HG02884 (cell line): ENCODE data around the gene AMMECR1.
"Not testable (repeated sequence)": the region's sequence is repeated elsewhere in the genome, so short reads cannot be mapped to it uniquely, and the experiment has no call there.

Experiments used
- ATAC-seq: cut with Tn5 transposase; IDR thresholded peaks from one replicate; pipeline ENCODE4 v1.9.1; 2021; ENCODE audit warnings: mild to moderate bottlenecking, moderate library complexity; ENCODE audit not compliant: unreplicated experiment

AMMECR1 gene

DNA sequence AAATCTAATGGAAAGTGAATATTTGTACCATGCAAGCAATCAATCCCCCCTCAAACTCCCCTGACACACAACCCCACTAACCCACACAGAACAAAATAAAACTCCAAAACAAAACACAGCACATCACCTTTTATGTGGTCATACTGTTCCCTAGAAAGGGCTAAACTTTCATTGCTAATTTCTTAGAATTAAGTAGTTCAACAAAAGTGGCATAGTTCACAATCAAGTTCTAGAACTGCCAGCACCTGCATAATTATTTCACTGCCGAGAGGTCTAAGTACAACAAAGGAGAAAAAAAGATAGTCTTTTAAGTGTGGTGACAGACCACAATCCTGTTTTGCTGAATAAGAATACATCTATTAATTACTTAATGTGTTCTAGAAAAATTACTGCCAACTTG, 58.8 kb downstream of the AMMECR1 start:
- no peak for ATAC-seq

- ATAC-seq, result no peak
Measured at GRCh38 chrX:110258552-110258951, 59.3 kb downstream of the AMMECR1 start.

GRCh38 chrX:110257889-110258288, 60.0 kb downstream of the AMMECR1 start:
- ATAC-seq, result no peak

- no peak for ATAC-seq
Measured at GRCh38 chrX:110252711-110253110, 65.2 kb downstream of the AMMECR1 start.

- ATAC-seq, result no peak
Measured at GRCh38 chrX:110251961-110252360, 65.9 kb downstream of the AMMECR1 start.

DNA sequence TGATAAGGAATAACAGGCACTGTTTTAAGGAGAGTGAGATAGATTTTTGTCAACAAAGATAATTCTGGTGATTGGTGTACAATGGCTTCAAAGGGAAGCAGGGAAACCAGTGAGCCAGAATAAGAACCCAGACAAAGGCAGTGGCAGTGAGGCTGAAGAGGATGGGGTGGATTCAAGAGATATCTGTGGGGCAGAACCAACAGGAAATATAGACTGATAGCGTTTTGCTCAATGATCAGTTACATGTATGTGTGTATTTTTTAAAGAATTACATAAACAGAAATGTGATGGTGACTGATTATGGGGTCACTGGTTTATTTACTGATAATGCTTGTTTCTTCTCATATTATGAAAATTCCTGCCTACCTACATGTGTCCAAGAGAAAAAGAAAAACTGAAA, 66.4 kb downstream of the AMMECR1 start:
- ATAC-seq, result no peak

DNA sequence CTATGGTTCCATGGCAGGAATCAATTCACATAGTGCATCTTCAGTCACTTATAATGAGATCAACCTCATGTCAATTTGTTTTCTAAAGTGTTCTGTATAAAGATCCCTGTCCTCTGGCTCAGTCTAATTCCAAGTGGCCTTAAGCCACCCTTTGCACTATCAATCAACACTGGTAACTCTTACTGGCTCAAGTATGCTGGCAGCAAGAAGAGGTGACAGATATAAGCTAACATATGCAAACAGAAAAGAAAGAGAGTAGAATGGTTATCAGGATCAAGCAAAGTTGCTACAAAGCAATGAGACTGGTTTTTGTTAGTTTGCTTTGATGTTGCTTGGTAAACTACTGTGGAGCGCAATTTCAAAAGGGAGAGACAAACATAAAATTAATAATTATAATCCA, 67.0 kb downstream of the AMMECR1 start:
- no peak for ATAC-seq

DNA sequence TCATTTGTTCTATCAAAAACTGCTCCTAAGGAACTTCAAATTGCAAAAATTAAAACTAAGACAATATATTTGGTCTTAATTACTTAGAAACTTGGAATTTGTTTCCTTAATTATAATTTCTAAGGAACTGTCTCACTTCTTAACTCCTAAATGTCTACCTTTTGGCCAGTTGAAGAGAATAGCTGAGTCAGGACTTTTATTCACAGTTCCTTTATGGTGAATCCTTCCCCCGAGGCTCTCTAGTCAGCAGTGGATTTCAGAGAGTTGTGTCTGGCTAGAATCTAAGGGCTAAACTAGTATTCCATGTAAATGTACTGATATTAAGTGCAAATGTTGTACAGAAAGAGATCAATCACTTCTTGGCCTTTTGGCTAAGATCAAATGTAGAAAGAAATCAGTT, 69.3 kb downstream of the AMMECR1 start:
- no peak for ATAC-seq

GRCh38 chrX:110245011-110245410, 72.9 kb downstream of the AMMECR1 start:
- no peak for ATAC-seq

- no peak for ATAC-seq
Measured at GRCh38 chrX:110242371-110242770, 75.5 kb downstream of the AMMECR1 start.

GRCh38 chrX:110241816-110242215, 76.1 kb downstream of the AMMECR1 start:
- no peak for ATAC-seq

GRCh38 chrX:110238259-110238658, 79.6 kb downstream of the AMMECR1 start:
- ATAC-seq, result not testable (repeated sequence)

DNA sequence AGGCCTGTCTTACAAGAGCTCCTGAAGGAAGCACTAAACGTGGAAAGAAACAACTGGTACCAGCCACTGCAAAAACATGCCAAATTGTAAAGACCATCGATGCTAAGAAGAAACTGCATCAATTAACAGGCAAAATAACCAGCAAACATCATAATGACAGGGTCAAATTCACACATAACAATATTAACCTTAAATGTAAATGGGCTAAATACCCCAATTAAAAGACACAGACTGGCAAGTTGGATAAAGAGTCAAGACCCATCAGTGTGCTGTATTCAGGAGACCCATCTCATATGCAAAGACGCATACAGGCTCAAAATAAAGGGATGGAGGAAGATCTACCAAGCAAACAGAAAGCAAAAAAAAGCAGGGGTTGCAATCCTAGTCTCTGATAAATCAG, 86.4 kb downstream of the AMMECR1 start:
- ATAC-seq, result not testable (repeated sequence)

GRCh38 chrX:110229497-110230111, 88.3 kb downstream of the AMMECR1 start:
- not testable (repeated sequence) for ATAC-seq

DNA sequence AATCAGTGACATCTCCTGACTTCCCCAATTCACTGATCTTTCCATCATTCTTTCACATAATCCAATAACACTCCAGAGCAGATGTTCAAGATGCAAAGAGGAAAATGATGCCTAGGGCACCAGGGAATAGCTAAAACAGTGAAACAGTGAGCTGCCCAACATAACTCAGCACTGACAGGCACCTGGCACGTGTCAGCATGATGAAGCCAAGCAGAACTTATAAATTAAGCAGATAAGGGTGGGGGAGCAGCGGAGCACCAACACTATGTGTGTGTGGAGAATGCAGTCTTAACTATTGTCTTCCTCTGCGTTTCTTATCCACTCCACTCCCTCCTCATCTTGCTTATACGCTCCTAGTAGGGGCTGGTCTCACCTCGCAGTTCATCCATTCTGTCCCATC, 89.4 kb downstream of the AMMECR1 start:
- ATAC-seq, result no peak

DNA sequence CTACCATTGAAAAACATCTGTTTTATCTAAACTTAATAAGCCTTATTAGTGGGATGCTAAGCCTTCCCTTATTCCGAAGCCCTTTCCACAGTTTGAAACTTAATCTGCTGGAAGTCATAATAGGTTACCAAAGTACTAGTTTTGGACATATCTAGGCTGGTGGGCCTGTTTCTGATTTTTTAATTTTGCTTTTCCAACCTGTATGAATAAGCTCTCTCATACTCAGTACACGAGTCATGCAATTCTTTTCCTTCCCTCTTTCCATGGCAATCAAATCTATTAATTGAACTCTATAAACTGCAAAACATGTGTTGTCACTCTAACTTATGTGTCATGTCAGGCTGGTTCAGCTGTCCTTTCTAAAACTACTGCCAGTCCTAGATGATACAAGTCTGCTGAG, 91.0 kb downstream of the AMMECR1 start:
- no peak for ATAC-seq

DNA sequence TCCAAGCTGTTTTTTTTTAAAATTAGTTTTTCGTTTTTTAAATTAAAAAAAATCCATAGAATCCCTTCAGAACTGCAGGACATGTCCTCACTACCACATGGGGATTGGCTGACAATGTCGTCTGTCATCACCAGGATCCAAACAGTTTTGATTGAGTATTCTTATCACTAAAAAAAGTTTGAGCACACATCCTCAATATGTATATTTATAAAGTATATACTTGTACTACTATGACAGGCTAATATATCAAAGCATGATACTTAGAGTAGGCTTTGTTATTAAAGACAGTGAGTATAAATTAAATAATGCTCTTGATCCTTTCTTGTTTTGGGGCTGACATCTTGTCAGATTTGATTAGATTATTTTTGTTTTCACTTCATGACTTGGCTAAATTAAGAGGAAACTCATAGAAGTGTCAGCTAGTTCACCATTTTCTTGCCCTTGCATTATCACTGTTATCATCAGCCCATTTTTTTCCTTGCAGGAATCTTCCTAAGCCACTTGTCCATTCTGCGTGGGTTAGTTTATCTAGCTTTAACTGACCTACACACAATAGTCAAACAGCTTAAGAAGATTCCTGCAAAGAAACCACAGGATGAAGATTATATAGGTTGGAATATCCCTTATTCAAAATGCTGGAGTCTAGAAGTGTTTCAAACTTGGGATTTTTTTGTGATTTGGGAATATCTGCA, 92.8 kb downstream of the AMMECR1 start:
- no peak for ATAC-seq

GRCh38 chrX:110222497-110223257, 95.2 kb downstream of the AMMECR1 start:
- no peak for ATAC-seq

DNA sequence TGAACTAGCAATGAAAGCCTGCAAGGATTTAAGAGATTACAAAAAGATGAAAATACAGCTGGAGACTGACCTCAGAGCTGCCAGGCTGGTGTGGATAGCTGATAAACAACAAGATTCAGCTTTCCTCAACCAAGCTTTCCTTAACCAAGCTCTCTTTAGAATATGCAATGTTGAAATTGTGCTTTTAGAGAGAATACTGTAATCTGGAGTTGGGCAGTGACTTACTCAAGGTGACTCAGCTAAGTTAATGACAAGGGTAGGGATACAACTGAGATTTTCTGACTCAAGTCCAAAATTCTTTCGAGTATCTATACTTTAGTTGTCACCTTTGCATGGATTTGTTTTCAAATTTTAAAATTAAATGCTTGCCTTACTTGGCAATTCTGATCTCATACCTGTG, 98.0 kb downstream of the AMMECR1 start:
- no peak for ATAC-seq

DNA sequence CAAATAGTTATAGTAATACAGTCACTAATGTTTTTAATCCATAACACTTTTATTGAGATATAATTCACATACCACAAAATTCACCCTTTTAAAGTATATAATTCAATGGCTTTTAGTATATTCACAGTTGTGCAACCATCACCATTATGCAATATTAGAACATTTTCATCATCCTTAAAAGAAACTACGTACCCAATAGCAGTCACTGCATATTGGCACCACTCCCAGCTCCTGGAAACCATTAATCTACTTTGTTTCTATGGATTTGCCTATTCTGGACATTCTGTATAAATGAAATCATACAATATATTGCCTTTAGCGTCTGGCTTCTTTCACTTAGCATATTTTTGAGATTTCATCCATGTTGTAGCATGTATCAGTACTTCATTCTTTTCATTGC, 99.3 kb downstream of the AMMECR1 start:
- no peak for ATAC-seq

GRCh38 chrX:110216027-110216426, 101.9 kb downstream of the AMMECR1 start:
- ATAC-seq, result no peak

GRCh38 chrX:110215411-110215810, 102.5 kb downstream of the AMMECR1 start:
- no peak for ATAC-seq
